Neural cell (in vitro differentiated cells): ENCODE results near the gene TCOF1. TPM values are rescaled to one million over a fixed set of nuclear protein-coding genes. Genes with fewer than 3 reads are reported as not detected.

ENCODE experiments used
- H2AFZ ChIP-seq: fragments of 200-600, 300-800 bp; sonication (generic), shearing (Covaris generic); 2 replicates; pipeline ENCODE4 v1.6.0; 2014; ENCODE audit warnings: low read depth, mild to moderate bottlenecking, antibody characterized with exemption, low read length, moderate library complexity
- H3F3A ChIP-seq: fragments of 200-600 bp; shearing (Covaris generic); 2 replicates; pipeline ENCODE4 v1.6.1; 2016; ENCODE audit warnings: mild to moderate bottlenecking, moderate library complexity, mixed read lengths, antibody characterized with exemption, low read length; ENCODE audit not compliant: insufficient read depth, poor library complexity, severe bottlenecking
- H3K27ac ChIP-seq: fragments of 200-600, 300-800 bp; sonication (generic), shearing (Covaris generic); 2 replicates; pipeline ENCODE4 v1.5.1; 2014; ENCODE audit warnings: mild to moderate bottlenecking, low read length, moderate library complexity
- H3K27me3 ChIP-seq: fragments of 300-800, 200-600 bp; sonication (generic), shearing (Covaris generic); 2 replicates; pipeline ENCODE4 v1.6.0; 2014; ENCODE audit warnings: mild to moderate bottlenecking, low read depth, low read length, moderate library complexity; ENCODE audit not compliant: insufficient read depth
- H3K36me3 ChIP-seq: fragments of 300-800, 200-600 bp; sonication (generic), shearing (Covaris generic); 2 replicates; pipeline ENCODE4 v1.5.1; 2014; ENCODE audit warnings: mild to moderate bottlenecking, antibody characterized with exemption, low read length, moderate library complexity; ENCODE audit not compliant: insufficient read depth
- H3K4me2 ChIP-seq: fragments of 300-800, 200-600 bp; sonication (generic), shearing (Covaris generic); 2 replicates; pipeline ENCODE4 v1.6.0; 2014; ENCODE audit warnings: mild to moderate bottlenecking, low read length
- H3K4me3 ChIP-seq: fragments of 300-800, 200-600 bp; sonication (generic), shearing (Covaris generic); 2 replicates; pipeline ENCODE4 v1.5.1; 2014; ENCODE audit warnings: mild to moderate bottlenecking, low read length, moderate library complexity
- H3K79me2 ChIP-seq: fragments of 200-600 bp; shearing (Covaris generic); replicated peaks from 2 replicates; pipeline ENCODE4 v1.6.0; 2014; ENCODE audit warnings: mild to moderate bottlenecking, low read length, moderate library complexity; ENCODE audit not compliant: insufficient read depth
- H3K9ac ChIP-seq: fragments of 300-800, 200-600 bp; sonication (generic), shearing (Covaris generic); 2 replicates; pipeline ENCODE4 v1.6.1; 2016; ENCODE audit warnings: mild to moderate bottlenecking, low read length, mixed read lengths
- H3K9me2 ChIP-seq: fragments of 200-600 bp; shearing (Covaris generic); 2 replicates; pipeline ENCODE4 v1.6.1; 2016; ENCODE audit warnings: mild to moderate bottlenecking, low read length, mixed read lengths; ENCODE audit not compliant: insufficient read depth
- H3K9me3 ChIP-seq: fragments of 200-600, 300-800 bp; sonication (generic), shearing (Covaris generic); 2 replicates; pipeline ENCODE4 v1.6.1; 2016; ENCODE audit warnings: mild to moderate bottlenecking, mixed run types, low read length, moderate library complexity, mixed read lengths
- H4K20me1 ChIP-seq: fragments of 200-600 bp; shearing (Covaris generic); 2 replicates; pipeline ENCODE4 v1.6.1; 2016; ENCODE audit warnings: mild to moderate bottlenecking, mixed run types; ENCODE audit not compliant: insufficient read depth
- CTCF ChIP-seq: fragments of 450-650 bp; IDR thresholded peaks from 2 replicates; pipeline ENCODE4 v1.5.1; 2014; ENCODE audit warnings: antibody characterized with exemption, mild to moderate bottlenecking, moderate library complexity; ENCODE audit not compliant: poor library complexity, severe bottlenecking
- EP300 ChIP-seq: fragments of 450-650 bp; conservative IDR thresholded peaks from 2 replicates; pipeline ENCODE4 v1.6.1; 2014; ENCODE audit warnings: antibody characterized with exemption, mild to moderate bottlenecking, moderate library complexity; ENCODE audit not compliant: poor library complexity, severe bottlenecking
- EZH2 ChIP-seq: fragments of 200-600, 300-800 bp; shearing (Covaris generic), sonication (generic); IDR thresholded peaks from 2 replicates; pipeline ENCODE4 v1.6.1; 2014; ENCODE audit warnings: antibody characterized with exemption, low read length, borderline replicate concordance, mild to moderate bottlenecking; ENCODE audit not compliant: insufficient read depth, poor library complexity, severe bottlenecking
- MXI1 ChIP-seq: fragments of 450-650 bp; conservative IDR thresholded peaks from 2 replicates; pipeline ENCODE4 v1.6.1; 2014; ENCODE audit warnings: antibody characterized with exemption, mild to moderate bottlenecking; ENCODE audit not compliant: poor library complexity, severe bottlenecking
- POLR2AphosphoS5 ChIP-seq: IDR thresholded peaks from 2 replicates; pipeline ENCODE4 v1.6.1; 2012
- RAD21 ChIP-seq: fragments of 450-650 bp; conservative IDR thresholded peaks from 2 replicates; pipeline ENCODE4 v1.6.1; 2014; ENCODE audit warnings: antibody characterized with exemption, mild to moderate bottlenecking, moderate library complexity
- REST ChIP-seq: IDR thresholded peaks from 2 replicates; pipeline ENCODE4 v1.6.1; 2012; ENCODE audit warnings: borderline replicate concordance
- SMC3 ChIP-seq: fragments of 450-650 bp; conservative IDR thresholded peaks from 2 replicates; pipeline ENCODE4 v1.6.1; 2014; ENCODE audit warnings: antibody characterized with exemption, mild to moderate bottlenecking, moderate library complexity; ENCODE audit not compliant: poor library complexity
- TAF1 ChIP-seq: IDR thresholded peaks from 2 replicates; pipeline ENCODE4 v1.6.1; 2012; ENCODE audit warnings: low read depth
- polyA plus RNA-seq: library from polyadenylated mRNA; depleted of rRNA; stranded (reverse); fragments of >200 nt; gene quantifications from 2 replicates; pipeline ENCODE4 v1.2.3, GENCODE V29; 2014

TCOF1 gene
- polyA plus RNA-seq, 1 donor from 2014 or later = 6.5 TPM

GRCh38 chr5:150402229-150402773, 44.8 kb downstream of the TCOF1 start:
- TF ChIP-seq TAF1 (no peak), EZH2 (no peak), RAD21 (no peak), CTCF (no peak), EP300 (no peak), POLR2AphosphoS5 (no peak), MXI1 (no peak), REST (no peak), SMC3 (no peak)
- Histone ChIP-seq H2AFZ (no peak overlapping the region), H3K36me3 (no peaks in the 10 kb centered on the region), H3F3A (no peaks in the 10 kb centered on the region), H3K4me2 (no peak overlapping the region), H3K27ac (no peak overlapping the region), H3K27me3 (no peaks in the 10 kb centered on the region), H3K4me3 (no peak overlapping the region), H3K9me2 (no peaks in the 10 kb centered on the region), H3K79me2 (no peaks in the 10 kb centered on the region), H3K9me3 (no peaks in the 10 kb centered on the region), H4K20me1 (no peaks in the 10 kb centered on the region), H3K9ac (no peak overlapping the region)

- Histone ChIP-seq H3F3A (no peaks in the 10 kb centered on the region), H3K9ac (no peak overlapping the region), H3K4me2 (no peak overlapping the region), H3K4me3 (no peak overlapping the region), H3K27me3 (no peaks in the 10 kb centered on the region), H3K9me2 (no peaks in the 10 kb centered on the region), H3K27ac (no peak overlapping the region), H3K36me3 (no peaks in the 10 kb centered on the region), H4K20me1 (no peaks in the 10 kb centered on the region), H3K79me2 (no peaks in the 10 kb centered on the region), H3K9me3 (no peaks in the 10 kb centered on the region), H2AFZ (no peak overlapping the region)
- TF ChIP-seq REST (no peak), TAF1 (no peak), EP300 (no peak), POLR2AphosphoS5 (no peak), RAD21 (no peak), MXI1 (no peak), CTCF (no peak), SMC3 (no peak)
Measured at GRCh38 chr5:150402901-150403342, 45.4 kb downstream of the TCOF1 start.
